GM19452 (cell line): ENCODE data around the gene KLB.

Experiments
- ATAC-seq: cut with Tn5 transposase; IDR thresholded peaks from one replicate; pipeline ENCODE4 v1.9.1; 2021; ENCODE audit not compliant: unreplicated experiment

The KLB gene

DNA sequence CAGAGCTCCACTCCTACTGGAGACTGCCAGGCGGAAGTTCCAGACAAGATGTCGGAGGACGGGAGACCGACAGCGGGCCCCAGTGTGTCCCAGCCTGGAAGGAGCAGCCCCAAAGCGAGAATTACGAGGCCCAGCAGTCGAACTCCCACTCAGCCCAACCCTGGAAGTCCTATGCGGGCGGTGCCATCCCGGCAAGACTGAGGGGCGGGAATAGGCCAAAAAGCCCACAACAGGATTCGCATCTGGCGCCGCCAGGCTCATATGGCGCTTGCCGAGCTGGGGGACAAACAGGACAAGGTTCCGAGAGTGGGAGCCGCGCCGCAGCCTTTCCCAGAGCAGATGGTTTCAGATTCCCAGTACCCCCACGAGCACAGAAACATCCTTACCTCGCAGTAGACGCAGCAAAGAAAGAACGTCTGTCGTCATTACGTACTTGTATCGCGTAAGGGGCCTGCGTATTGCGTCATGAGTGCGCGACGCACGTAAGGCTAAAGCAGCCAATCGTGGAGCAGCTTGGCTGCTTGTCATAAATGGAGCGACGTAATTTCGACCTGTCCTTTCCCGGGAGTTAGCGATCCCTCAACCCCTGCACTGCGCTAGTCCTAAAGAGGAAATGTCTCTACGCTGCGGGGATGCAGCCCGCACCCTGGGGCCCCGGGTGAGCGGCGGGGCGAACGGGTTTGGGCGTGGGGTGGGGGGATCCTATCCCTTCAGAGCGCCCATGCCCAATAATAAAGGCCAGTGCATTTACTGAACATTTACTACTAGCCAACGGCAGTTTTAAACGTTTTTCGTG is 52.0 kb downstream of the KLB start, which contains the start of the genes LIAS and RPL9:
Gene LIAS (plus strand): TSS at position 552 of the 796 bp plus-strand sequence. CDS start 62 bp downstream, at position 614.
Gene RPL9 (minus strand): TSS at position 418 of the 796 bp plus-strand sequence. CDS start 483 bp downstream, outside the sequence.
- peak; percentile 84 for ATAC-seq

DNA sequence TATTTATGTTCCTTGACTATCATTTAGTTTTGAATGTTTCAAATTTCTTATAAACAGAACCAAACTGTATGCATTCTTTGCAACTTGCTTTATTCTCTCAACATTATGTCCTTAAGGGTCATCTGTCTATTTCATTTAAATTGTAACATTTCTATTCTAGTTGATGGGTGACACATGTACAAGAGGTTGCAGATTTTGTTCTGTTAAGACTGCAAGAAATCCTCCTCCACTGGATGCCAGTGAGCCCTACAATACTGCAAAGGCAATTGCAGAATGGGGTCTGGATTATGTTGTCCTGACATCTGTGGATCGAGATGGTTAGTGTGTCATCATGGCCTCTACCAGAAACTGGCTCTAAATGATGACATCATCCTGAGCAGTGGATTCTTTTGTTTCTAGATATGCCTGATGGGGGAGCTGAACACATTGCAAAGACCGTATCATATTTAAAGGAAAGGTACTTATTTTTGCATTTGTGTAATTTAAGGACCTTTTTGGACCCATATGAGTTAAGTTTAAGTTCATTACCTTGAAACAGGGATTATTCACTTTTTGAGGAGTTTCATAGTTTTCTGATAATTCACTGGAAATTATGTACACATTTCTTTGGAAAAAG is 58.3 kb downstream of the KLB start:
- ATAC-seq, result no peak

DNA sequence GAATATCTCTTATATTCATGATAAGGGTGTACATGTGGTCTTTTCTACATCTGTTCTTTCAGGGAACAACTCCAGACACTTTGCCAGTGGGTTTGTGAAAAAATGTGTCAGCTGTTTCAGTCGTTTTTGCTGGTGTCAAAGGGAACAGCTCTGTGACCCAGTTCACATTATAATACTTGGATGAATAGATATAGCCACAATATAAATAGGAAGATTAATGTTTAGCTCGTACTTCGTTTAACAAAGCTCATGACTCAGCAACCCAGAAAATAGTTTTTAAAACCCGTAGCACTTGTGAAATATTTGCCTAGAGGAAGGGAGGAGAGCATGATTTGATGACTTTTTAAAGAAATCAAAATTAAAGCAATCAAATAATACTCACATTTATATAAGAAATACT is 60.0 kb downstream of the KLB start:
- no peak for ATAC-seq

DNA sequence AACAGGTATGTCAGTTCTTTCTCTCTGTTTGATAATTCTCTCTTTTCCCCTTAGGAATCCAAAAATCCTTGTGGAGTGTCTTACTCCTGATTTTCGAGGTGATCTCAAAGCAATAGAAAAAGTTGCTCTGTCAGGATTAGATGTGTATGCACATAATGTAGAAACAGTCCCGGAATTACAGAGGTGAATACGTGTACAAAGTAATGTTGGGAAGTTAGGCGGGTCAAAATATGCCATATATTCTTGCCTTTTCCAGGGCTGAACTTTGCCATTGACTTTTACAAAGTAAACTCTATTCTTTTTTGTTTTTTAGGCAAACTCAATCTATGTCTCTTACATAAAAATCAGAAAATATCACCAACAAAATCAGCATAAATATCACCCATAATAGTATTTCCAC is 60.7 kb downstream of the KLB start:
- no peak for ATAC-seq

DNA sequence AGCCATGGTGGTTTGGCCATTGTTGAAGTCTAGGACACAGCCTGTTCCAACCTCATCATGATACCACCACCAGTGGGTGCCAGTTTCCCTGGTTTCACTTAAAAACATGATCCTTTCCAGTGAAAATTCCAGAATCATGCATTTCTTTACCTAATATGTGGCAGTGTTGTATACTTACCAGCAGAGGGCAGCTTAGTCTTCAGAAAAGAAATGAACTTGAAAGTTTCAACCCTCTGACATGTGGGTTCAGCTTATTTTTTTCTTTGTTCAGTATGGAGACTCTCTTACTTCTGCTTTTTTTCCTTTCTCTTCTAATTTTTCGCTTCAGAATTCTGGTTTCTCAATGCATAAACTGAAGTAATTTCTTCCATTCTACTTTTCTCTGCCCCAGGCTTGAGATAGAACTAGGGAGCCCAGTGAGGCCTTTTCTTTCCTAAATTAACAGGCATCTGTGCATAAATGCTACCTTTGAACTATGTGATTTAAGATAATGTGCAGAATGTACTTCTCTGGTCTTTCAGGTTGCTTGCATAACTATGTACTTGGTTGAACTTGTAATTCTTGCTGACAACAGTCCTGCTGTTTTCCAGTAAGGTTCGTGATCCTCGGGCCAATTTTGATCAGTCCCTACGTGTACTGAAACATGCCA is 62.8 kb downstream of the KLB start:
- ATAC-seq, result peak; percentile 90

DNA sequence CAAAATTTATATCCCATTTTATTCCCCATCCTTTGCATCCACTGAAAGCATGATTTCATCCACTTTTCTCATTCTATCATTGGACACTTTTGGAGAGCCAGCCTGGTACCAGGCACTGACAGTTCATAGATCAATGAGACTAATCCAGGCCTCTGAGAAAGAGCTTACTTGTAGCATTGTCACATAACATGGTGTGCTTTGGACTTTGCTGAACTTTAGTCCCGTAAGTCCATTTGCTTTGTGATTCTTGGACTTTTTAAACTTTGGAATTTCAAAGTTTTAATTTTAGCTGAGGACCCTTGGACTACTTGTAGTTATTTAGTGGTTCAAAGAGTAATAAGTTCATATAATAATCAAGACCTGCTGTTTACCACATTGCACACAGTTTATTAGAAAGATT is 63.7 kb downstream of the KLB start:
- ATAC-seq, result no peak

DNA sequence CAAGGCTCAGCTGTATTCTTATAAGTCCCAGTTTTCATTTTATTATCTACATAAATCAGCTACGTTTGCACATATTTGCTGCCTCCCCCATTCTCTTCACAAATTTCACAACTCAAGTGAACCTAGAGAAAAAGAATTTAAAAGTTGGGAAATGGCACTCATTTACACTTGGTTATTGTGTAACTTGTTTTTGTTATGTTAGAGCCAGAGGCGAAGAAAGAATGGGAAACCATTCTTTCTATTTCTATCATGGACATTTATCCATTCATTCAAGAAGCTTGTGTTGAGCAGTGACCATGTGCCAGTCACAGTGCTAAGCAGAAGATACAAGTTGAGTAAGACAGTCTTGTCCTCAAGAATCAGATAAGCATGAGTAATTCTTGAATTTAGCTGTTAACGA is 65.7 kb downstream of the KLB start:
- no peak for ATAC-seq

DNA sequence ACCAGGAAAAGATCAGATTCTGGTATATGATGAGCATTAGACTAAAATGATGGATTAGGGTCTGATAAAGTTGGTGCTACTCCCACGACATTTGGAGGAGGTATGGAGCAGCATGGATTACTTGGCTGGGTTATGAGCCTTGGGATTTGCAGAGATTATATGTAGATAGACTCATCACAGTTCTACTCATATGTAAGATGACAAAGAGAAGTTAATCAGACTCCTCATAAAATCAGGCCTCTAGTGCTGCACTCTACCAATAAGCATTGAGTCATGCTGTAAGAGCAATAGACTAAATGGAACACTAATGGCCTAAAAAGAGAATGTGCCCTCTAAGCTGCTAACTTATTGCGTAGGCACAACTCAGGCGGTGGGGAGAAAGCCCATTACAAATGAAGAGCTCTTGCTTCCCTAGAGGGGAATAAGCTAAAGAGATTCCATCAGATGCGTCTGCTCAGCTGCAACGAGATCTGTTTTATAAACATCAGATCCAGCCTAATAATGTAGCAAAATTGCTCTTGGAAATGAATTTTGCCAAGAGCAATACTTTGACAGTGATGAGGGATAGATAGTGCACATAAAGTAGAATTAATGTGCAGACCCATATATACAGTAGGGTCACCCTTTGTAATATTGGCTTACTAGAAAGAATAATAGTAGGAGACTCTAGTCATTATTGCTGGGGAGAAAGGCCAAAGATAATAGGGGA is 69.6 kb downstream of the KLB start:
- no peak for ATAC-seq

DNA sequence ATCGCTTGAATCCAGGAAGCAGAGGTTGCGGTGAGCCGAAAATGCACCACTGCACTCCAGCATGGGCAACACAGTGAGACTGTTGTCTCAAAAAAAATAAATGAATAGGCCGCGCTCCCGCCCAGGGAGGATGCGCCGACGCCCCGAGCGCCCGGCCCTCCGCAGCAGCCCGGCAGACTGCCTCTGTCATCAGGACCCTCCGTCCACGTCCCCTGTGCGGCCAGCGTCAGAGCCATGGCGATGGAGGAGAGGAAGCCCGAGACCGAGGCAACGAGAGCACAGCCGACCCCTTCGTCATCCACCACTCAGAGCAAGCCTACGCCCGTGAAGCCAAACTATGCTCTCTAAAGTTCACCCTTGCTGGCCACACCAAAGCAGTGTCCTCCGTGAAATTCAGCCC is 73.5 kb downstream of the KLB start:
- no peak for ATAC-seq

DNA sequence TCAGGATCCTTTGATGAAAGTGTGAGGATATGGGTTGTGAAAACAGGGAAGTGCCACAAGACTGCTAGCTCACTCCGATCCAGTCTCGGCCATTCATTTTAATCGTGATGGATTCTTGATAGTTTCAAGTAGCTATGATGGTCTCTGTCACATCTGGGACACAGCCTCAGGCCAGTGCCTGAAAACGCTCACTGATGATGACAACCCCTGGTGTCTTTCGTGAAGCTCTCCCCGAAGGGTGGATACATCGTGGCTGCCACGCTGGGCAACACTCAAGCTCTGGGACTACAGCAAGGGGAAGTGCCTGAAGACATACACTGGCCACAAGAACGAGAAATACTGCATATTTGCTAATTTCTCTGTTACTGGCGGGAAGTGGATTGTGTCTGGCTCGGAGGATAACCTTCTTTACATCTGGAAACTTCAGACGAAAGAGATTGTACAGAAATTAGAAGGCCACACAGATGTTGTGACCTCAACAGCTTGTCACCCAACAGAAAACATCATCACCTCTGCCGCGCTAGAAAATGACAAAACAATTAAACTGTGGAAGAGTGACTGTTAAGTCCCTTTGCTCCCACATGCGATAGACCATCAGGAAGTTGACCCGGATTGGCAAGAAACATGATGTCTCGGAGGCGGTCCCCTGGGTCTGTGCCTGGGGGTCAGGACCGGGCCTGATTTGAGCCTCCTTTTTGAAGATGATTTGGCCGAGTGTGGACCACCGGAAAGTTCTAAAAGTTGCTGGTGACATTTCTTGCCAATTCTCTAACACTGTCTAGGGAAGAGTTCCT is 74.4 kb downstream of the KLB start:
- ATAC-seq, result no peak

DNA sequence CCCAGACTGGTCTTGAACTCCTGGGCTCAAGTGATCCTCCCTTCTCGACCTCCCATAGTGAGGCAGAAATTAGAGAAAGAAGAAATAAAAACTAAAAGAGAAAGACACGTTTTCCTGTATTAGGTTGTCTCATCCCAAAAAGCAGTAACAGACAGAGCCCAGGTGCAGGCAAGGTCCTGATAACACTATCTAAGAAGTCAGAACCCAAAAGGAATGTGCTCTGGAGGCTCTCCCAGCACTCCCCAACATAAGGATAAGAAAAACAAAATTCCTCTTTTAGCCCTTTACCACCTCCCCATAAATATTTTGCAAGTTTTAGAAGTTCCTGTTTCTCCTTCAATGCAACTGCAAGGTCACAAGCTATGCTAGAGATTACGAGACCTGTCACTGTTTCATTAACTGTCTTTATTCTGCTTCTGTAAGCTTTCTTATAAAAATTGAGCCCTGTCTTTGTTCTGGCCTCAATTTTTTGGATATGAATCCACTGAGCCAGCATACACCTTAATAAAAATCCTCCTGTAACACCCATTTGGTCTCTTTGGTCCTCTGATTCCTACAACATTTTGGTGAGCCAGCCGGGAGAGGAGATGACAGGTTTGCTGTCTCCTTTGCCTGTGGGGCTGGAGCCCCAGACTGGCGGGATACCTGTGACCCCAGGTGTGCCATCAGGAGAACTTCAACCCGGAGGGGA is 78.0 kb downstream of the KLB start:
- ATAC-seq, result no peak

DNA sequence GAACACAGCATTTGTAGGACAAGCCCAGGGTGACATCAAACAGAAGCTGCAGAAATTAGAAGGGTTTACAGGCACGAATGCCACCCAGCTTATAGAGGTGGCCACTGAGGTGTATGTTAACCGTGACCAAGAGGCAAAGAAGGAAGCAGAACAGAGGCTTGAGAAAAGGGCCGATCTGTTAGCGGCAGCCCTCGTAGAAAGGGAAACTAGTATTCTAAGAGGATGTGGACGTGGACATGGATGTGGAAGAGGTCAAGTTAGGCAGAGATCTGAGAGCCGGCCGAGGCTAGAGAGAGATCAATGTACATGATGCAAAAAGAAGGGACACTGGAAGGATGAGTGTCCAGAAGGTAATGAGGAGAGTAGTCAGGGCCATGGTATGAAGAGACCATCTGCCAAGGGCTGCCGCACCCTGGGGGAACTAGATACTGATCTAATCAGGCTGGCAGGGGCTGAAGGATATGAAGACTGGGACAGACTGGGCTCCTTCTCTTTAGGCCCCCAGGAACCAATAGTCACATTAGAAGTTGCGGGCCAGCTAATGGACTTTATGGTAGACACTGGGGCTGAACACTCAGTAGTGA is 79.6 kb downstream of the KLB start:
- ATAC-seq, result no peak

DNA sequence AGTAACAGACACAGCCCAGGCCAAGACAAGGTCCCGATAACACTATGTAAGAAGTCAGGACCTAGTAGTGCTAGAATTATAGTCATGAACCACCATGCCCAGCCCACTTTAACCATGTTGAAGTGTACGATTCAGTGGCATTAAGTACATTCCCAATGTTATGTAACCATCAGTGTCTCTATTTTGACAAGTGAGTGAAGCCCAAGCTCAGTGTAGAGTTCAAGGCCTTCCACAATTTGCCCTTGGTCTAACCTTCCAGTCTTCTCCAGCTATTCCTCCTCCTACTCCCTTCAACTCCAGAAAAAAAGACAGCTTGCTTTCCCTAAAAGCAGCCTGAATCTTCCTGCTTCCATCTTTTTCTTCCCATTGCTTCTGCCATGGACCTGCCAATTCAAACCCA is 83.6 kb downstream of the KLB start:
- no peak for ATAC-seq

DNA sequence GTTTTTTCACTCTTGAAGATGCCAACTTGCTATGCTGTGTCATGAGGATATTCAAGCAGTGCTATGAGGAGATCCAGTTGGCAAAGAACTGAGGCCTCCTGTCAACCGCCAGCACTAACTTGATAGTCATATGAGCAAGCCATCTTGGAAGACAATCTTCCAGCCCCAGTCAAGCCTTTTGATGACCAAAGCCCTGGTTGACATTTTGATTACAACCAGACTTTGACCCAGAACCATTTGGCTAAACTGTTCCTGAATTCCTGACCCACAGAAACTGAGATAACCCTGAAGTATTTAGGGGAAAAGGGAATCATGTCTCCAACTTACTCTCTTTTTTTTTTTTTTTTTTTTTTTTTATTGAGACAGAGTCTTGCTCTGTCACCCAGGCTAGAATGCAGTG is 87.6 kb downstream of the KLB start:
- ATAC-seq, result no peak

DNA sequence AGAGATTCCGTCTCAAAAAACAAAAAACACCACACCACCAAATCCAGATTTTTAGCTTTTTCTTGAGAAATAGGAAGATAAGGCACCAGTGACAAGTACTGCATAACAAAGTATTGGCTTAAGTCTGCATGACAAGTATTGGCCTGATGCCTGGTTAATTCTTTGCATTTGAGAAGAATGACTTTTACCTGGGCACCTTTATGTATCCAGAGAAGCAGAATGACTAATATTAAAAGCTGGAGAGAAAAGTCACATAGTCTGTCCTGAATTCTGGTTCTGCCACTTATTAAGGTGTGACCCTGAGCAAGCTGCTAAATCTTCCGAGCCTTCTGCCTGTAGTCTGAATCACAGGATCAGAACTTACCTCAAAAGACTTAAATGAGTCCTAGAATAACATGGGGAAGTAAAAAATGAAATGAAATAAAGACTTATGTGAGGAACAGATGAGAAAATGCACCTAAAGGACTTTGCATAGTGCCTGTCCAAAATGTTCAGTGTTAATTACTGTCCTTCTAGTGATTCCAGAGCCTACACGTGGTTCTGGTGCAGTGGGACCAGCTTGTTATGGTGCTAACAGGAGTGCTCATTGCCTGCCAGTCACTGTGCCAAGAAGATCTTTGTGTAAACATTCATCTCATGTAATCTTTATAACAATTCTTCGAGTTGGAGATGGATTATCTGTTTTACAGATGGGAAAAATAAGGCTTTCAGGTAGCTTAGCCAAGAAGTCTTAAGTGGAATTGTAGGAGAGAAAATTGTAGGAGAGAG is 88.9 kb downstream of the KLB start:
- no peak for ATAC-seq

DNA sequence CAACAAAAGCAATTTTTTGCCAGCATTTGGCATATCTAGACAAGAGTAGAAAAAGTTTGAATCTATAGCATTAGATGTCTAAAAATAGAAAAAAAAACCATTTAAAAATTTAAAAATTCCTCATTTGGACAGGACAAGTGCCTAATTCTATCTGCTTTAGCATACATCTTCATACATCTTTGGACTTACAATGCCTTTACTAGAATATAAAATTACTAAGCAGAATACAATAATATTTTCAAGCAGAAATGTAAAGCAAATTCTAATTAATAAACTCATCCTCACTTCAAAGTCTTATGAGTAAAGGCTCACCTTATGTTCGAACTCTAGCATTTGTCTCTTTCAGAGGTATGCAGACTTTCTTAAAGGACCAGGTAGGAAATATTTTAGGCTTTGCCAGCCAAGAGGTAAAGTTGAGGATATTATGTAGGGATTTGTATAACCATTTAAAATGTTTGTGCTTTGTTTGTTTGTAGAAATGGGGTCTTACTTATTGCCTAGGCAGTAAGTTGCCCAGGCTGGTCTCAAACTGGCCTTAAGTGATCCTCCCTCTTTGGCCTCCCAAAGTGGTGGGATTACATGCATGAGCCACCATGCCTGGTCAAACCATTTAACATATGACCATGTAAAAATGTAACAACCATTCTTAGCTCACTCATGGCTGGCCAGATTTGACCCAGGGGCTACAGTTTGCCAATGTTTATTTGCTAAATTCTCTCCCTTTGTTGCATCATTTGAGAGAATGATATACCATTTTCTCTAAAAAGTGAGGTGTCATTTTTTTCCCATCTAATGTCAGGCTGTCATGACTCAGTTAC is 91.4 kb downstream of the KLB start:
- ATAC-seq, result no peak

DNA sequence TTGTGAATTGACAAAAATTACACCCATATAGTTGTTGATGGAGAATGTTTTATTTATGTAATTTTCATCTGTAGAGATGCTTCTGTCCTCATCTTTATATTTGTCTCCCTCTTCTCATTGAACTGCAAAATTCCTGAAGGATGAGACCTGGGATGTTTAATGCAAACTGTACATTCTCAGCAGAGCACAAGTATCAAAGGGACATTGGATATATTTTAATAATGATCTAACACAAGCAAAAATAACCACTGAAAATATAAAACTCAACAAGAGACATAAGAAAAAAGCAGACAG is 91.9 kb downstream of the KLB start:
- no peak for ATAC-seq
